B cell (primary cell): ENCODE results near the gene PRKAG2.

Experiments used
- EZH2 ChIP-seq: IDR thresholded peaks from 2 replicates; pipeline ENCODE4 v1.6.1; 2012; ENCODE audit warnings: borderline replicate concordance, low read depth, mild to moderate bottlenecking, moderate library complexity, low read length; ENCODE audit not compliant: insufficient read depth, poor library complexity, severe bottlenecking
- TF ChIP-seq, protein P1 (sequence below): fragments of 200-600 bp; IDR thresholded peaks from one replicate; pipeline ENCODE4 v1.8.0; 2022; ENCODE audit warnings: antibody characterized with exemption, mild to moderate bottlenecking

DNA sequence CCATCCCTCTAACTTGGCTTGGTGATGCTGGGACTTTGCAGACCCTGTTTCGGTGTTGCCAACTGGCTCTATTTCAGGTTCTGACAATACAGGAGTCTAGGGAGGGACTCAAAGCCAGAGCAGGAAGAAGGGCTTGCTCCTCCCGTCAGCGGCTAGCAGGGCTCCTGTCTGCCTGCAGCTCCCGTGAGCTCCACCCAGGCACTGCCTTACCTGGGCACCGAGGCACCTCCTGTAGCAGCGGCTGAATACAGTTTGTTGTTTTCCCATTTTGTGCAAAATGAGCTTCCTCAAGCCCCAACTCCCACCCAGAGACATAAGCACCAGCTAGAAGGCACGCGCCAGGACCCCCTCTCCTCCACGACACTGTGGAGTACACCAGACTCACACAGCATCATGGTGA is 287.9 kb downstream of the PRKAG2 start:
- TF ChIP-seq, protein P1, sequence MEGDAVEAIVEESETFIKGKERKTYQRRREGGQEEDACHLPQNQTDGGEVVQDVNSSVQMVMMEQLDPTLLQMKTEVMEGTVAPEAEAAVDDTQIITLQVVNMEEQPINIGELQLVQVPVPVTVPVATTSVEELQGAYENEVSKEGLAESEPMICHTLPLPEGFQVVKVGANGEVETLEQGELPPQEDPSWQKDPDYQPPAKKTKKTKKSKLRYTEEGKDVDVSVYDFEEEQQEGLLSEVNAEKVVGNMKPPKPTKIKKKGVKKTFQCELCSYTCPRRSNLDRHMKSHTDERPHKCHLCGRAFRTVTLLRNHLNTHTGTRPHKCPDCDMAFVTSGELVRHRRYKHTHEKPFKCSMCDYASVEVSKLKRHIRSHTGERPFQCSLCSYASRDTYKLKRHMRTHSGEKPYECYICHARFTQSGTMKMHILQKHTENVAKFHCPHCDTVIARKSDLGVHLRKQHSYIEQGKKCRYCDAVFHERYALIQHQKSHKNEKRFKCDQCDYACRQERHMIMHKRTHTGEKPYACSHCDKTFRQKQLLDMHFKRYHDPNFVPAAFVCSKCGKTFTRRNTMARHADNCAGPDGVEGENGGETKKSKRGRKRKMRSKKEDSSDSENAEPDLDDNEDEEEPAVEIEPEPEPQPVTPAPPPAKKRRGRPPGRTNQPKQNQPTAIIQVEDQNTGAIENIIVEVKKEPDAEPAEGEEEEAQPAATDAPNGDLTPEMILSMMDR, result no peak
- no peak for TF ChIP-seq EZH2
